ENCODE measurements around the gene PHF21A. TPM values are rescaled to one million over a fixed set of nuclear protein-coding genes. Genes with fewer than 3 reads are reported as not detected.
A peak's percentile ranks its signal among the peaks of the same experiment; 100 is the strongest.

Gene PHF21A
- total RNA-seq, 1 donor from 2014 or later = 36.6 TPM

DNA sequence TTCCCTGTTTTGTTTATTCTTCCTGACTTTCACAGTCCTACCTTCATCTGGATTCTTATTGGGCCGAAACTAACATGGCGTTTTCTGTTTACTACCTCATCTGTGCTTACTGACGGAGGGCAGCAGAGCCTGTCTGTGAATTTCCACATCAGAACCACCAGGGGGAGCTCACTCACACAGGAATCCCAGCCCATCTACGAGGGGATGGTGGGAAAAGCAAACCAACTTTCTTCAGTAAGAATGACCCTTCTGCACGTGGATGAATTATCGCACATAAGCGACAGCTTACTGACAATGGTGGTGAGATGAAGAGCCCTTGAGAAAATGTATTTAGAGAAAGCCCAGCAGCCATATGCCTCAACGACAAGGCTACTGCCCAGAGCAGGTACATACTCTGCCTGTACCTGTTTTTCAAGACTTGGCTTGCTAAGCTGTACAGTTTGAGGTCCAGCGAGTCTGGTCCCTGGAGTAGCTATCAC lies 156.3 kb downstream of the PHF21A start:
- no peak for DNase-seq
- peak; percentile 88 for ATAC-seq (ENCODE audit: poor library complexity)
- intact Hi-C loops (cut with DNase I) = loop anchor here (2.0 to 10.0 kb wide), 2 partner anchors 42 to 350 kb away; no protein-coding TSS in a partner anchor

- ATAC-seq (ENCODE audit: poor library complexity) (no peak), DNase-seq (no peak)
- intact Hi-C loops (cut with DNase I) = loop anchor here (10.0 kb wide), 1 partner anchor 353 kb away; no protein-coding TSS in a partner anchor
Measured at GRCh38 chr11:45961751-45962240, 159.5 kb downstream of the PHF21A start.

DNA sequence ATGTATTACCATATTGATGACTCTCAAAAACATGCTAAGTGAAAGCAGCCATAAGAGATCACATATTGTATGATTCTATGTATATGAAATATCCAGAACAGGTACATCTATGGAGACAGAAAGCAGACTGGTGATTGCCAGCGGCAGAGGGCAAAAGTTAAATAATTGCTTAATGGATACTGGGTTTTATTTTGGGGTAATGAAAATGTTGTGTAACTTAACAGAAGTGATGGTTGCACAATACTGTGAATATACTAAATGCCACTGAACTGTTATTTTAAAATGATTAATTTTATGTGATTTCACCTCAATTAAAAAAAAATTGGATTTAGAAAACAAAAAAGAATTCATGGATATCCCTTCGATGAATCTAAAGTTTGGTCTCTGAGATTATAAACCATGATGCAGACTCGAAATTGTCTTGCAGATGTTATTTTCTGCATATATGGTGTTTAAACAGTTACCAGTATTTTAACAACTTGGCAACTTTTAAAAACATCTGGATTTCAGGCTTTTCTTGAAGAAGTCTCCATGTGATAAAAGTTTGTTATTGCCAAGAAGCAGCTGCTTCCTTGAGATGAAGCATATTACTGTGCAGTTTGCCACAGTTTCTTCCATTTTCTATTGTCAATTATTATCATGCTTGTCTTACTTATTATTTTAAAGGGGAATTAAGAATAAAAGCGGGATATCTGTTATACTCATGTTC lies 160.7 kb downstream of the PHF21A start:
- intact Hi-C loops (cut with DNase I) = loop anchor here (10.0 kb wide), 1 partner anchor 354 kb away; no protein-coding TSS in a partner anchor
- no peak for DNase-seq
- peak; percentile 67 for ATAC-seq (ENCODE audit: poor library complexity)

GRCh38 chr11:45959851-45960250 lies 161.4 kb downstream of the PHF21A start:
- ATAC-seq (ENCODE audit: poor library complexity) (no peak), DNase-seq (no peak)
- intact Hi-C loops (cut with DNase I) = loop anchor here (10.0 kb wide), 1 partner anchor 355 kb away; no protein-coding TSS in a partner anchor

DNA sequence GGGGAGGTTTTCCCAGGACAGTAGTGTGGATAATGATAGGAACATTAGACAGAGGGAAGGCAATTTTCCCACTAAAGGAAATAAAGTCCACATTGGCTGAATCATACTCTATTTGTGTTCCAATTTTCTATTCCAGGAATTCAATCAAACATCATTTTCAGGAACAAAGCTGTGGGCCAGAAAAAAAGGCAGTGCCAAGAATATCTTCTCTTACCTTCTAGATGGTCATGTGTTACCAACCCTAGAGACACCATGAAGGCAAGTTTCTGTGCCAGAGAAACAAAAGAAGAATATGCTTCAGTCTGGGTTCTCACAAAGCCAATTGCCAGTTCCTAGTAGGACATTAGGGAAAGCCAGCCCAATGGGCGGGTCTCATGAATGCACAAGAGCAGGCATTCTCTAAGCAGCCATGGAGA lies 171.3 kb downstream of the PHF21A start:
- peak; percentile 15 for ATAC-seq (ENCODE audit: poor library complexity)

DNA sequence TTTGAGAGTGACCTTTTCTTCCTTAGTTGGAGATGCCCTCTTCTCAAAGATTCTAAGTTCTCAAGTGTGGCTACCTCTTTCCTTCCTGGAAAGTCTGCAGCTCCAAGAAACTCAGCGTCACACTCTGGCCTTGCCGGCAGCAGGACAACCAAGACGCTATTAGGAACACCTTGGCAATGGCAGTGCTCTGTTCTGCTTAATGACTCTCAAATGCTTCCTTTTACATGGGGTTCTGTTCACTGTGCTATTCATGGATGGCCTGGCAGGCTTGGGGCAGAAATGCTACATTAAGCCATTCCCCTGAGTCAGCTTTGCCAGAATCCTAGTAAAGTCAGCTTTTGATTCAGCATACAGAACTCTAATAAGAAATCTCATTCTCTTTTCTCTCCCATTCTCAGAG lies 172.9 kb downstream of the PHF21A start:
- ATAC-seq (ENCODE audit: poor library complexity) (no peak), DNase-seq (no peak)
- intact Hi-C loops (cut with DNase I) = no loop called here

More for the DNA sequence above, 171.3 kb downstream of the PHF21A start:
- intact Hi-C loops (cut with DNase I) = no loop called here
- DNase-seq = no peak

DNA sequence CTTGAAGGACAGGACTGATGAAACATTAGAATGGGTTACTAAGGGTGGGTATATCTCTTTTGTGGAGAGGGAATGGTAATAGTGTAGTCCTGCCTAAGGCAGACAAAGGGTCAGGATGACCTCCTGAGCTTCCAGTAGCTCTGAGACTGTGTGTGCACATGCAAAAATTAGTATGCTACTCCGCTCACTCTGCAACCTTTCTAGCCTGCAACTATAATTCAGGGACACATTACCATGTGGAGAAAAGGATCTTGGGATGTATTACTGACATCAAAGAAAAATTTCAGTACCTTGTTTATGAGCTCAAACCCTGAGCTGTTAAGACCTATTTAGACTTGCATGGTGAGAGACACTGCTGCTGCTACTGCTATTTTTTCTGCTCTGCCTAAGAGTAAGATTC lies 173.4 kb downstream of the PHF21A start:
- DNase-seq (no peak), ATAC-seq (ENCODE audit: poor library complexity) (no peak)
- intact Hi-C loops (cut with DNase I) = no loop called here

DNA sequence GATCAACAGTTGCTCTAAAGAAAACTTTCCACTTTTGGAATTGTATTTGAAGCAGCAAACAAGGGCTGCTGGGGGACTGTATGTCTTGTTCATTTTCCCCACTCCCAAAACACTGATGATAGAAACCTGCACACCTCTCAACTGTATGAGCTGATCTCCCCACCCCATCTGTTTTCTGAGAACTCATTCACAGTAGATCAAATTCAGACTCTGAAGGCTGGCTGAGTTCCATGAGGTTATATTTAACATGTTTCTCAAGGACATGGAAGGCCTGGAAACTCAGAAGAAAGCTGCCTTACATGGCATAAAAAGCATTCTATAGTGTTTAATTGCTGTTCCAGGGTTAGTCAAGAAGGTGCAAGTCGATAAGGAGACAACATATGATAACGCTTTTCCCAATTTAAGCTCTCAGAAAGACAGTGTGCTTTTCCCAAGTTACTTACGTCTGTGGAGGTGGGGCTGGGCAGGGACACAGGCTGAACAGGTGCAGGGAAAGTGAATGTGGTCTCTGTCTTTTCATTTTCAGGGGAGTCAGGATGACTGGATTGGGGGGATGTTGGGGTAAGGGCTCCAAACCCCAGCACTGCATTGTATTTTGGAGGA lies 175.8 kb downstream of the PHF21A start:
- DNase-seq (no peak), ATAC-seq (ENCODE audit: poor library complexity) (no peak)
- intact Hi-C loops (cut with DNase I) = no loop called here

DNA sequence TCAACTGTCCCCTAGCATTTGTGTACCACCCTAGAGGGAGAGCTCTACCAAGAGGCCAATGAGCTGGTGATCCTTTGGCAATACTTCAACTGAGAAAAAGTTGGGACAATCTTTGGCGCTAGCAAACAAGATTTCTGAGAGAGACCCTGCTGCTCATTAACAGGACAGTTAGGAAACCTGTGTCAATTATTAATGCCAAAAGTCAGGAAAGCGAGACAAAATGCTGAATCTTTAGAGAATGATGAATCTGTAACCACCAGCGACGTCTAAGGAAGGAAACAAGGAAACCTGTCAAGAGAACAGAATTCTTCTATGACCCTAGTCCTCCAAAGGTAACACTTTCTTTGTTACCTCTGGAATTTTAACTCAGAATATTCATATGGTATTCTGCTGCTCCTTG lies 178.9 kb downstream of the PHF21A start:
- no peak for ATAC-seq (ENCODE audit: poor library complexity)
- intact Hi-C loops (cut with DNase I) = no loop called here
- no peak for DNase-seq

GRCh38 chr11:45941285-45941684 lies 180.0 kb downstream of the PHF21A start:
- intact Hi-C loops (cut with DNase I) = no loop called here
- no peak for ATAC-seq (ENCODE audit: poor library complexity)
- DNase-seq = no peak

- no peak for ATAC-seq (ENCODE audit: poor library complexity)
Measured at GRCh38 chr11:45939836-45940235, 181.4 kb downstream of the PHF21A start.

GRCh38 chr11:45937916-45938315 lies 183.3 kb downstream of the PHF21A start:
- DNase-seq (no peak), ATAC-seq (ENCODE audit: poor library complexity) (no peak)
- intact Hi-C loops (cut with DNase I) = no loop called here

More at GRCh38 chr11:45939836-45940235, 181.4 kb downstream of the PHF21A start:
- DNase-seq = no peak
- intact Hi-C loops (cut with DNase I) = no loop called here

DNA sequence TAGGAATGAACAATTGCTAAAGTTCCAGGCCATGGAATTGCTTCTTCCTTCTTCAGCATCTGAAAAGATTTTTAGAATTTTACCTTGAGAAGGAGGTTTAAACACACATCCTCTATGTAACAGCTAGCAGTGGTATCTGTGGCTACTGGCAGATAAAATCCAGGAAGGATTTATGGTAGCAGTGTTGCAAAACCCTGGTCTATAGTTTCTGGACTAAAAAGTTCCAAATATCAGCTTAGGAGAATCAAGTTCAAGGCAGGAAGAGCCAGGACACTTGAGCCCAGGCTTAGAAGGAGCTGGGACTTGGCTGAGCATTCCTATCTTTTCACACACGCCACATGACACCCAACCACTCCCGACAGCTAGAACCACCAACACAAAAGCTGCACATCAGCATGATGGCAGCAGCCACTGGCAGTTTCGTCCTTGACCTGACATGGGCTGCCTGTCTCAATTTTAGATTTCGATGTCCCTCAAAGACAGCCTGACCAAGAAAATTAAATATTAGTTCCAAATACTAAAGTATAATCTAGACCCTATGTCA lies 184.7 kb downstream of the PHF21A start:
- intact Hi-C loops (cut with DNase I) = no loop called here
- ATAC-seq (ENCODE audit: poor library complexity) = no peak
- DNase-seq = no peak

- DNase-seq (no peak), ATAC-seq (ENCODE audit: poor library complexity) (no peak)
- intact Hi-C loops (cut with DNase I) = no loop called here
Measured at GRCh38 chr11:45935349-45936064, 185.7 kb downstream of the PHF21A start.

GRCh38 chr11:45934580-45935318 lies 186.5 kb downstream of the PHF21A start:
- DNase-seq = no peak
- intact Hi-C loops (cut with DNase I) = no loop called here
- ATAC-seq (ENCODE audit: poor library complexity) = no peak

DNA sequence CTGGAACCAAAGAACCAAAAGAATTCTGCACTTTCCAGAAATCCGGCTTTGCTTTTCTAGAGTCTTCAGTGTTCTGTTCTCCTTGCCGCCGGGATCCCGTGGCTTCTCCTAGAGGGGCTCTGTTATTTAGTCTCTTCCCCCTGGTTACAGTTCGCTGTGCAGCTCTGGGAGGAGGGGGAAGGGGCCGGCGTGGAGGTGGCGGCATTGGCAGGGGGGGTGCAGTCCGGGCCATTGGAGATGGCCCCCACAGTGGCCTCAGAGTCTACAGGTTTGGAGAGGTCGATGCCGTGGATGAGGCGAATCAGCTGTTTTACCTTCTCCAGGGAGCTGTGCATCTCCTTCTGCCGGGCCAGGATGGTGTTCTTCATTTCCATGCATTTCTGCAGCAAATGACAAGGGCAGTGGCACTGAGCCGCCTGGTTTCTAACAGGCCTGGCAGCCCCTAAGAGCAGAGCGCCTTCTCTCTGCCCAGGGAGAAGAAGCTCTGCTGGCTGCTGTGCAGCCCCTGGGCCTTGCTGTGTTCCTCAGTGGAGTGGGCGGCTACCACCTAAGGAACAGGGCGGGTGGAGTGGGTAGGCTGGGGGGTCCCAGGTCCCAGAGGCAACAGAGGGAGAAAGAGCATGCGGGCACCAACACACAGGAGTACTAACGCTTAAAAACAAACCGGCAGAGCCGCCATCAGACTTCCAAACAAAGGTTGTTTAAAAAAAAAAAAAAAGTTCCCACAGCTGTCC lies 187.2 kb downstream of the PHF21A start:
- intact Hi-C loops (cut with DNase I) = no loop called here
- DNase-seq (no peak), ATAC-seq (ENCODE audit: poor library complexity) (no peak)

DNA sequence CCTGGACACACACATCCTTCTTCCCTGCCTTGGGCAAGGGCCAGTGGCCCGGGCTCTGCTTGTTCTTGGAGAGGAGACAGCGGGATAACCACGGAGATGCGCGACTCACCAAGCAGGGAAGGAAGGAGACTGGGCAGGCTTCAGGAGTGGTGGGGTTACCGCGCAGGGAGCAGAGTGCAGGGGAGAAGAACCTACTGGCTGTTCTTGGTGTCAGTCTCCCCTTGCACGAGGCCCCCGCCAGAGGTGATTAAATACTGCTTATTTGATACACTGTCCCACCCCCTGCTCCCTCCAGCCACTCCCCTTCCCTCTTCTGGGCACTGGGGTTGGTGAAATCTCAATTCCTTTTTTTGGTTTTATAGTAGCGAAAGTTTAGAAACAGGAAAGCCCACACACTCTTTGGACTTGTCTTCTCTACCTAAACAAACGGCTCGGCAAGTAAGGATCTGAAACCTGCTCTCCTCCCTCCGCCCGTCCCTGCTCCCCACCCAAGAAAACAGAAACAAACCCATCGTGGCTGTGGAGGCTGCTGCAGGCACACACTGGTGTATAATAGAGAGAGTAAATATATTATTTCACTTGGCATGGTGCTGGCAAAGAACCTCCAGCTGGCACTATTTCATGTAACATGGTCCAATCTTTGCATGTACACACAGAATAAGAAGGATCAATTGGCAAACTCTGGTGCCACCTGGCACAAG lies 188.0 kb downstream of the PHF21A start:
- ATAC-seq (ENCODE audit: poor library complexity) (no peak), DNase-seq (no peak)
- intact Hi-C loops (cut with DNase I) = no loop called here
